ENCODE results near the gene PBRM1.

DNA sequence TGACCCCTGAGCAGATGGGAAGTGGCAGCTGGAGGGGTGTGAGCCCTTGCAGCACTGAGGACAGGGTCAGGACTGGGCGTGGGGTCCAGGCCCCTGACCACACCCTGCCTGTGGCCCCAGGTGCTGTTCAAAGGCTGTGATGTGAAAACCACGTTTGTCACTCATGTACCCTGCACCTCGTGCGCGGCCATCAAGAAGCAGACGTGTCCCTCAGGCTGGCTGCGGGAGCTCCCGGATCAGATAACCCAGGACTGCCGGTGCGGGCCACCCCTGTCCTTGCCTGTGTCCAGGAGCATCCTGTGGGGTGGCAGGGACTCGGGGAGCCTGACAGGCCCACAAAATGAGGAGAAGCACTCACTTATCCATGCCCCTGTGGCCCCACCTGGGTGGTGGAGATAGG lies 184.7 kb downstream of the PBRM1 start:
- no peak for TF ChIP-seq EZH2 (IDR thresholded peaks at IDR 0.05; ENCODE audit: low read depth)
- TF ChIP-seq, protein P1, sequence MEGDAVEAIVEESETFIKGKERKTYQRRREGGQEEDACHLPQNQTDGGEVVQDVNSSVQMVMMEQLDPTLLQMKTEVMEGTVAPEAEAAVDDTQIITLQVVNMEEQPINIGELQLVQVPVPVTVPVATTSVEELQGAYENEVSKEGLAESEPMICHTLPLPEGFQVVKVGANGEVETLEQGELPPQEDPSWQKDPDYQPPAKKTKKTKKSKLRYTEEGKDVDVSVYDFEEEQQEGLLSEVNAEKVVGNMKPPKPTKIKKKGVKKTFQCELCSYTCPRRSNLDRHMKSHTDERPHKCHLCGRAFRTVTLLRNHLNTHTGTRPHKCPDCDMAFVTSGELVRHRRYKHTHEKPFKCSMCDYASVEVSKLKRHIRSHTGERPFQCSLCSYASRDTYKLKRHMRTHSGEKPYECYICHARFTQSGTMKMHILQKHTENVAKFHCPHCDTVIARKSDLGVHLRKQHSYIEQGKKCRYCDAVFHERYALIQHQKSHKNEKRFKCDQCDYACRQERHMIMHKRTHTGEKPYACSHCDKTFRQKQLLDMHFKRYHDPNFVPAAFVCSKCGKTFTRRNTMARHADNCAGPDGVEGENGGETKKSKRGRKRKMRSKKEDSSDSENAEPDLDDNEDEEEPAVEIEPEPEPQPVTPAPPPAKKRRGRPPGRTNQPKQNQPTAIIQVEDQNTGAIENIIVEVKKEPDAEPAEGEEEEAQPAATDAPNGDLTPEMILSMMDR (conservative IDR thresholded peaks at IDR 0.05): no peak
